Activated T-helper 1 cell treated with Interleukin-2 at 50 U/mL for 16 hours (primary cell): ENCODE data around the gene SLC66A3.
"Not testable (repeated sequence)": the region's sequence is repeated elsewhere in the genome, so short reads cannot be mapped to it uniquely, and the experiment has no call there.

Experiments used
- DNase-seq: peaks from one replicate; pipeline ENCODE4 v3.0.0-alpha.2; 2020; ENCODE audit warnings: low read depth

The SLC66A3 gene

DNA sequence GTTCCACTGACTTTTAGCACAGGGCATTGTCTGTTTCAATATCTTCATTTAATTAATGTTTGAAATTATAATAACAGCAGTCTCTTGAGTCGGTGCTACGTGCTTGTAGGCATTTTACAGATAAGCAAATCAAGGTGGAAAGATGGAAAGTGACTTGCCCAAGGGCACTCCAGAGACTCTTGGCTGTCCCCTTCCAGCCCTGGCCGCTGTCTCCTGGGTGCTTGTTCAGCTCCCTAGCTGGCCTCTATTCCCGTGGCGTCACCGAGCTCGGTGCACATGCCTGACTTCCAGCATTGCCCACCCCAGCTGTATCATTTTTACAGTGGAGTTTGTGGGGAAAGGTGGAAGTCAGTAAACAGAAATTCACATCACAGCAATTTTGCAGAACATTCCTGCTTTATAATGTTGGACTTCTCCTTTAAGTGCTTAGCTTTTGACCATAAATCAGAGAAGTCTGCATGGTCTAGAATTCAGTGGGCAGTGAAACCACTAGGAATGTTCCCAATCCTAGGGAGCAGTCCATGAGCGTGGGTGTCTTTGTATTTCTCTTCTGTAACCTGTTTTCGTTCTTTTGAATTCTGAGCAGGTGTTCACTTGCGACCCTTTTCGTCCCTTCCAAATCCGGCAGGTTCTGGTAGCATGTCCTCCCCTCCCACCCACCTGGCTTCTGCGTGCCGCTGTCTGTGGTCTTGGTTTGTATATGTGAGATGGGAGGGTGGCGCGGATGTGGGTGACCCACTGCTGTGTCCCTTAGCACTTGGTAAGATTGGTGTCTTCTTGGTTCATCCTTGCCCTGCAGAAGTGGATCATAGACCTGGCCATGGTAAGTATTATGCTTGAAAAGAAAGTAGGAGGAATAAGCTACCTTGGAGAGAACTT lies 8.4 kb downstream of the SLC66A3 start:
- DNase-seq: no peak

DNA sequence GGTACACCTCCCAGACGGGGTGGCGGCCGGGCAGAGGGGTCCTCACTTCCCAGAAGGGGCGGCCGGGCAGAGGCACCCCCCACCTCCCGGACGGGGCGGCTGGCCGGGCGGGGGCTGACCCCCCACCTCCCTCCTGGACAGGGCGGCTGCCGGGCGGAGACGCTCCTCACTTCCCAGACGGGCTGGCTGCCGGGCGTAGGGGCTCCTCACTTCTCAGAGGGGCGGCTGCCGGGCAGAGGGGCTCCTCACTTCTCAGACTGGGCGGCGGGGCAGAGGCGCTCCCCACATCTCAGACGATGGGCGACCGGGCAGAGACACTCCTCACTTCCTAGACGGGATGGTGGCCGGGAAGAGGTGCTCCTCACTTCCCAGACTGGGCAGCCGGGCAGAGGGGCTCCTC lies 9.8 kb downstream of the SLC66A3 start:
- DNase-seq: not testable (repeated sequence)

DNA sequence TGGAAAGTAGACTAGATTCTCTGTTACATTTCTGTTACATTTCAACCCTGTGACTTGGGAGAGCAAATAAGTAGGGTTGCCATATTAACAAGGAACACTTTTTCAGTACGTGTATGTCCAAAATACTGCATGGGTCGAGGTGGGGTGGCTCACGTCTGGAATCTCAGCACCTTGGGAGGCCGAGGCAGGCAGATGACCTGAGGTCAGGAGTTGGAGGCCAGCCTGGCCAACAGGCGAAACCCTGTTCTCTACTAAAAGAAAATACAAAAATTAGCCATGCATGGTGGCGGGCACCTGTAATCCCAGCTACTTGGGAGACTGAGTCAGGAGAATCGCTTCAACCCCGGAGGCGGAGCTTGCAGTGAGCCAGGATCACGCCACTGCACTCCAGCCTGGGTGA lies 11.2 kb downstream of the SLC66A3 start:
- no peak for DNase-seq

DNA sequence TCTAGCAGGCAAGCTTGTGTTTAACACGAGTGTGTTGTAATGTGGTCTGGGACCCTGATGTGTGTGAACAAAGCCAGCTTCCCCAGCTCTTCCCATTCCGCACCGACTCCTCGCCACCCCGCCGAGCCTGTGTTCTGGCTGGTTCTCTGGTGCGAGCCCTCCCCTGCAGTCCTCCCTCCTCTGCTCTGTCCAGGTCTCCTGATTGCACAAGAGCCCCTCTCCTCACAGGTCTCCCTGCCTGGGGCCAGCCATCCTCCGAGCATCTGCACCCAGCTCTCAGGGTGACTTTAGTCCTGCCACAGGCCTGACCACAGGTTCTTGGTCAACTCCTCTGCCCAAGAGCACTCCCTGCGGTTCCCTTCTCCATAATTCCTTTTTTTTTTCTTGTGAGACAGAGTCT lies 13.2 kb downstream of the SLC66A3 start:
- DNase-seq: no peak

DNA sequence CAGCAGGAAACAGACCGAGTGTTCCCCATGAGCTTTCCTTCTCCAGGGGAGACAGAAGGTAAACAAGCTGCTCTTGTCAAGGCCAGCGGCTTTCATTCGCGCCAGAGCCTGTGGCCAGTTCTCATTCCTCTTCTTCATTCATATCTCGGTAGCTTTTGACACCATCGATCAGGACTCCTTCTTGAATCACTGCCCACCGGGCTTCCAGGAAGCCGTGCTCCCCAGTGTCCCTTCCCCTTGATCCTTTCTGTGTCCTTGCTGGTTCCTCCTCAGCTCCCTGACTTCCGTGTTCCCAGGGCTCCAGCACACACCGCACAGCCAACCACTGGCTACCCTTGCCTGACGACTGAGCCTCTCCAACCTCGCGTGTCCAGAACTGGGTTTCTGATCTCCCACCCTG lies 14.1 kb downstream of the SLC66A3 start:
- no peak for DNase-seq

DNA sequence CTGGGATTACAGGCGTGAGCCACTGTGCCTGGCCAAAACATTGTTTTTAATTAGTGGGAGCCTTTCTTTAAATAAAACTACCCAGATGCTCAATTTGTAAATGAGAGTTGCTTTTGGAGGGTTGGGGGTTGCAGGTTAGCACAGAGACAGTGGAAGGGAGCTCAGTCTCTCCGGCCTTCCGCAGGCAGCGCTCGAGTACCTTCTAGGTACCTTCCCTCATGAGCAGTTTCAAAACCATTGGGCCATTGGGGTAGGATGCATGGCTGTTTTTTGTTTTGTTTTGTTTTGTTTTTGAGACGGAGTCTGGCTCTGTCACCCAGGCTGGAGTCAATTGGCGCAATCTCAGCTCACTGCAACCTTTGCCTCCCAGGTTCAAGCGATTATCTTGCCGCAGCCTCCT lies 19.0 kb downstream of the SLC66A3 start:
- DNase-seq: no peak

DNA sequence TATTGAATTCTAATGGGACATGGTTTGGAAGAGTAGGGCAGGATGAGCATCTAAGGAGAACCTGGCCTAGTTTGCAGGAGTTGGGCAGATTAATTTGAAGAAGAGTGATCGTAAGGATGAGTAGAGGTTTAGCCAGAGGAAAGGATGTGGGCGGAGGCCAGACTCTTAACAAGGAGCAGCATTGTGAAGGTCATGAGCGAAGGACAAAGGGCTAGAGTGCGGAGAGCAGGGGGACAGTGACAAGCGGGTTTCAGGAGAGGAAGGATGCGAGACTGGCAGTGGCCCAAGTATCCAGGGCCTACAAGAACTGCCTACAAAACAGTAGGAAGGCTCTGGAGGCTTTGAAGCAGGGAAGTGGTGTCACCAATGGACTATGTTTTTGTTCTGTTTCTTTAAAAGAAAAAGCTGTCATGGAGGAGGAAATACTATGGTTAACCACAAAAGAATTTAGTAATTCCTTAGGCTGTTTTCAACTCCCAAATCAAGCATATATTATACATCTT lies 20.1 kb downstream of the SLC66A3 start:
- DNase-seq: no peak

DNA sequence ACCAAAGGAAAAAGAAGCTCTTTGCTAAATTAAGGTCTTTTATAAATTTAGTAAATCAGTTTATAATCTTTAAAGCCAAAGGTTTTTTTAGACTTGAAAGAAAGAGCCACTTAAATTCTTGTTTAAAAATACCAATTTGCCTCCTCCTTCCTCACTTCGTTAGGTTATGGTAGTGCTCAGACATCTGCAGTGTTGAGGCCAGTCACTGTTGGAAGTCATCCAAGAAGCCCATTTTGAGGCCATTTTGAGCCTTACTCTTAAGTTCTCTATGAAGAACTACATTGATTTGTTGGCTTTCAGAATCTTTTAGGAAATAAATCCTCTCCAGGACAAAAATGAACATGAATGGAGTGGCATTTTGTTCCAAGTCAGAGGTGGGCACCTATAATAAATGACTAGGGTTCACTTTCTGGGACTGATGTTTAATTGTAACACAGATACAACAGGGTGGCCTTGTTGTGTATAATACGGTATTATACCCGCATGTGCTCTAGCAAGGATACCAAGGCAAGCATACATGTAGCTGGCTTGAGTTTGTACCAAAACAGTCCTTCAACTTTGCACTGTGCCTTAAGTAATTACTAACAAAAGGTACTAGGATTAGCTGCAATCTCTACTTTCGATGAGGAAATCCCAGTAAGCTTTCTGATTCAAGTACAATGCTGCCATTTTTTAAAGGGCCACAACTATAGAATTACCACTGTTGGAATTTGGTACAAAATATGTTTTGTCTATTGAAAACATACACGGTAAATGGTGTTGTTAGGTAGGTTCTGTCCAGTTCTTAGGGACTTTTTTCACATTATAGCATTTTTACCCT lies 22.8 kb downstream of the SLC66A3 start:
- DNase-seq: no peak

DNA sequence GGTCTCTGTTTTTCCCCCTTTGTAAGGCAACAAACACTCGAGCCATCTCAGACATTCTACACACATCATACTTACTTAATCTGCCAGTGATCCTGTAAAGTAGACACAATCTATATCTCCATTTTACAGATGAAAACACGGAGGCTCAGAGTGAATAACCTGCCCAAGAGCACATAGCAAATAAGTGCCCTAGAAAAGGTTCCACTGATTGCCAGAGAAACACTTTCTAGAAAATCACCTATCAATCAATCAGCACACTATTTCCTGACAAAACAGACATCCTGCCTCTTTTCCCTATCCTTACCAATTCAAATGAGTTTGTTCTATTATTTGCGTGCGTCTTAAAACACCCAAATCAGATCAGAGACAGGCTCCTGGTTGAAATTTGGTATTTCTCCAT lies 23.9 kb downstream of the SLC66A3 start:
- no peak for DNase-seq

DNA sequence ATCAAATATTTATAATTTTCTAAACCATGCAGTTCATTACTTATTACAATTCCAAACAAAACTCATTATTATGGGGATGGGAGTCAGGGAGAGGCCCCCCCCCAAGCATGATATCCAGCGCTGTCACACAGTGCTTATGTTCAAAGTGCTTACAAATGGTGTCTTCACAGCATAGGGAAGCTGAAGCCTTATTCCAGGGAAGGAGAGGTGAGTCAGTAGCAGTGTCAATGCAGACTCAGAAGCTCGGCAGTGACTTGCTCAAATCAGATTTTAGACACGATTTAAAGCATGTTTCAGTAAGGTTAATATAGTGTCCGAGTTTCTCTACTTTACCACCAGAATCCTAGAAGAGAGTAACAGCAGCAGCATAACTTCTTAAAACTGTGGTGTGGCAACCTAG lies 24.6 kb downstream of the SLC66A3 start:
- no peak for DNase-seq

DNA sequence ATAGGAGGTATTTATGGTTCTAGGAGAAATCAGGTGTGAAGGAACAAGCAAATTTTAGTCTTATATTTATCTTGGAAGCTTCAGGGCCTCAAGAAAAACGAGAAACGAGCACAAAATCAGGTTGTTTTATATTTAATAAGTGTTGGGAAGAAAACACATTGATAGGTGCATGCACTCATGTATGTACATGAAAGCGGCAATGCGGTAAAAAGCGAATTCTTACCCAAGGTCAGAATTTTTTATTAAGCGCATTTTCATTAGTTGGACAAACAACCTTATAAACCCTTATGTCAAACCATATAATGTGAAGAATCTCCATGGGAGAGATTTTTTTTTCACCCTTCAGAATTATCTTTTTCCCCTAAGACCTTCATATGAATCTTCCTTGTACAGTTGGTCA lies 25.4 kb downstream of the SLC66A3 start:
- DNase-seq: no peak

DNA sequence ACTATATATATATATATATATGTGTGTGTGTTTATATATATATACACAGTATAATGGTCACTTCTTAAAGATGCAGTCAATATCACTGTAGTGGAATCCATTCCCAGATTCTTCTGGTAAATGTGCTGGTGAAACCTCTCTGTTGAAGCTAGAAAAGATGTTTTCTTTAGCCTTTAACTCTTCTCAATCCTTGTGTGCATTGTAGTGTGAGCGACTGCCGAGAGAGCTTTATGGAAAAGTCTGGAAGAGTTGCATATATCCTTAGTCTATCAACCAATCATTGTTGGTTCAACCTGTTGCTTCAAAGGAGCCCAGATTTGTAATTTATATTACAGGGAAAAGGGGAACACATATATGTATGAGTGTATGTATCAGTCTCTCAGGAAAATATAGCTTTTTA lies 27.7 kb downstream of the SLC66A3 start:
- no peak for DNase-seq

DNA sequence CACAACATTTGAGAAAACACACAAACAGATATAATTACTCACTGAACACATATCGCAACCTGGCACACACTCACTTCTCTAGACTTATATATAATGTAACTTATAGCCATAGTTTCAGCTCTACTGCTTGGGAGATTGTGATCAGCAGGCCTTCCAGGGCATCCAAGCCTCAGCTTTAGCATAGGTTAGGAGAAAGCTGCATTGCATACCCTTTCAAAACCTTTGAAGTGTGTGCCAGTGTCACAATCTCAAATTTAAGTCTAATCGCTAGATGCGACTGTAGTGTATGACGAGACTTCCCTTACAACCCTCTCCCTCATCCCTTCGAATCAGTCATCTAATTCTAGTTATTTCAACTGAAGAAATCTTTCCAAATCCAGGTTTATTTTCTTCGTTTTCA lies 30.9 kb downstream of the SLC66A3 start:
- DNase-seq: no peak

DNA sequence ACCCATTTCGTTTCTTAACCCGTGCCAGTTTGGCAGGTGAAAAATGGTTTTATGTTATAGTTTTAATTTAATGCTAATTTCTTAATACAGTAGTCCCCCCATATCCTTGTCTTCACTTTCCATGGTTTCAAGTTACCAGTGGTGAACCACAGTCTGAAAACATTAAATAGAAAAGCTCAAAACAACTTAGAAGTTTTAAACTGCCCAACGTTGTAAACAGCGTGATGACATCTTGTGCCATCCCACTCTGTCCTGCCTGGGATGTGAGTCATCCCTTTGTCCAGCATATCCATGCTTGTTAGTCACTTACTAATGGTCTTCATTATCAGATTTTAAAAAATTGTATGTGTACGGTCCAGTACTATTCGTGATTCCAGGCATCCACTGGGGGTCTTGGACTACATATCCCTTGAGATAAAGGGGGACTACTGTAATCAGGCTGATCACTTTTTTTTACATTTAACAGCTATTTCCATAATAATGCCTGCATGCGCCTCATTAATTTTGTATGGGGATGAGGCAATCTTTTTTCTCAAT lies 31.9 kb downstream of the SLC66A3 start:
- DNase-seq: no peak

DNA sequence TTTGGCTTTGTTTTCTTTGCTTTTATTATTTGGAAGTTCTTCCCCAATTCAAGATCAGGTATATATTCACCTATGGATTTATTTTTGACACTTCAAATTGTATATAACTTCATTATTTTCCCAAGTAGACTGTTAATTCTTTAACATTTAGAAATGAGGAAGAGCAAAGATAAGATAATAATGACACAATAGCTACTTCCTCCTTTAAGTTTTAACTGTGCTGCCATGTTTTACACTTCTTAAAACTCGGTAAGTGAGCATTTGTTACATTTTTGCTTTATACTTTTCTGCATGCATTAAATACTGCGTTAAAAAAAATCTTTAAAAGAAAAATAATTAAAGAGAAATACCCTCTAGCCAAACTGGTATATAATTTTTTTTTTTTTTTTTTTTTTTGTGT lies 32.5 kb downstream of the SLC66A3 start:
- DNase-seq: no peak

DNA sequence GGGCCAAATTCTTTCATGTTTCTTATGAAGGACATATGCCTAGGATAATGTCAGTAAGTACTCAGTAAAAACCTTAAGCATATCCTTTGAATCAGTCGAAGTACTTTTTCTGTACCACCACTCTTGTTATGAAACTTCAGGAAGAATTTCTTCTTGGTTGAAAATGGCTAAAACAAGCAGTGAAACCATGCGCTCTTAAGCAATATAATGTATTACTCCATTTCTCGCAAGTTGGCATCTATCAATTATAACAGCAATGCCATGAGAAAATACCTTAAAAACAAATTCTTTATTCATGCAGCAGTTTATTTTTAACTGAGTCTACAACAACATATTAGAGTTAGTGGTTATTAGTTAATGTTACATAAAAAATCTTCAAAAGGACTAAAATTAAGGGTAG lies 41.0 kb downstream of the SLC66A3 start:
- DNase-seq: no peak

DNA sequence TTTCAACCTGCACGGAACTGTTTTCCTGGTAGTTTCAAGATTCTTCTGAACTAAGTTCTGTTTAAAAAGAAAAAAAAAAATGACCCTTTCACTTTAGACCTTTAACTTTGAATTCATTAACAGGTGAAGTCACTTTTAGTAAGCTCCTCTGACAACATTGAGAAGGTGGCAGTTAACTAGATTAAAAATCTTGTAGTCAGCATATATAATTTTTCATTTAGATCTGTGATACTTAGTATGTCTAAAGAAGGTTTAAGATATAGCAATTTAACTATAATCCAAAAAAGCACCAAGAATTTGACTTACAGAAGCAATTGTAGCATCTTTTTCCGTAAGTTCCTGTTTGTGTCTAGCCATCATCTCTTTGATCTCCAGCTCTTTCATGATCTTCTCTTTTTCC lies 45.4 kb downstream of the SLC66A3 start:
- no peak for DNase-seq

DNA sequence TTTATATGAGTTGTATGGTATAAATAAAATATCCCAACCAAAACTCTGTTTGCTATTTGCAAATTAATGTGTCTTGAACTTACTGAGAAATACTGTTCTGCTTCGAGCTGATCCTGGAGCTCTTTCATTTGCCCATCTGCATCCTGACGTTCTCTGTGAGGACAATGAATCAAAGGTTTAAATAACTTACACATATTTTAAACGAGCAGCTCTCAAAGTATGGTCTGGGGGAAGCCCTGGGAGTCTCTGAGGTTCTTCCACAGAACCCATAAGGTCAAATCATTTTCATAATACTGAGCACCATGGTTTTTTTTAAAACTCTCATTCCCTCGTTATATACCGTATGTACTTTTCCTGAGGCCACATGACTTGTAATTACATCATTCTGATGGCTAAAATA lies 46.7 kb downstream of the SLC66A3 start:
- DNase-seq: no peak

DNA sequence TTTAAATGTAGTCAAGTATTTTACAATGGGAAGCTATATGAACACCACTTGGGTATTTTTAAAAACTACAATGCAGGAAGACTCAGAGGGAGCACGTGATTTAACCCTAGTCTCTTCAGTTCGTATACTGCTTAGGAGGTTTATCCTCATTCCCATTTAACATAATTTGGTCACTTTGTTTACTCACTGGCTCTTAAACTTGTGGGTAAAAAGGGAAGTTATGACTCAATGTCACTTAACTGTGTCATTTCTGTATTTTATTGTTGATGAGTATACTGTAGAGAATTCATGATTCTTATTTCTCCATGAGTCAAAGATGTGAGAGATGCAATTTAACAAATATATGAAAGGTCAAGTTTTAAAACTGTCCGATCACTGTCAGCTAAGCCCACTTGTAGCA lies 48.2 kb downstream of the SLC66A3 start:
- DNase-seq: no peak

DNA sequence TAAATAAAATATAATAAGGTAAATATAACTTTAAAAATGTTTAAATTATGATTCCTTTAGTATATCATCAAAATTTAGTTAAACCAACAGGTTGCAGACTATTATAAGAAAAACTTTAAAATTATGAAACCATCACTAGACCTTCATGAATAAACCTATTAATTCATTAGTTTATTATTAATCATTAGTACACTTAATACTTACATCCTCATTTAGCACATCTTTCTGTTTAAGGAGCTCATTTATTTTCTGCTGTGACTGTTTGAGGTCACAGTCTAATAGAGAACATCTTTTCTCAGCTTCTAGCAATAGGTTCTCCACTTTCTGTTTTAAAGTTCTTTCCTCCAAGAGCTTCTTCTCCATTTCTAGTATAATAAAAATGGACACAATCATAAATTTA lies 52.8 kb downstream of the SLC66A3 start:
- DNase-seq: no peak

DNA sequence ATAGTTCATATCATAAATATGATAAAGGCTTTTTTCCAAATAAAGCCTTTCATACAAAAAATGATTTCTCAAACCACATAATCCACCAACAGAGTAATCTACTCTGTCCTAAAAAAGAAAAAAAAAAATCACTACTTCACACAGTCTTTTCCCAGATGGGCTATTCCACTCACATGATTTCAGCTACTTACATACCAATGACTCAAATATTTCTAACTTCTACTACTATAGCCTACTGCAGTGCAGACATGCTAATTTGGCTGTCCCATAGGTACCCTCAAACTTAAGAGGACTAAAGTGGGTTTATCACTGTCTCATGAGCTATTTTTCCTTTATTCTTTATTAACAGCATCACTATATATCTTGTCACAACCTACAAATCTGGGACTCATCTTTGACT lies 57.4 kb downstream of the SLC66A3 start:
- DNase-seq: no peak

DNA sequence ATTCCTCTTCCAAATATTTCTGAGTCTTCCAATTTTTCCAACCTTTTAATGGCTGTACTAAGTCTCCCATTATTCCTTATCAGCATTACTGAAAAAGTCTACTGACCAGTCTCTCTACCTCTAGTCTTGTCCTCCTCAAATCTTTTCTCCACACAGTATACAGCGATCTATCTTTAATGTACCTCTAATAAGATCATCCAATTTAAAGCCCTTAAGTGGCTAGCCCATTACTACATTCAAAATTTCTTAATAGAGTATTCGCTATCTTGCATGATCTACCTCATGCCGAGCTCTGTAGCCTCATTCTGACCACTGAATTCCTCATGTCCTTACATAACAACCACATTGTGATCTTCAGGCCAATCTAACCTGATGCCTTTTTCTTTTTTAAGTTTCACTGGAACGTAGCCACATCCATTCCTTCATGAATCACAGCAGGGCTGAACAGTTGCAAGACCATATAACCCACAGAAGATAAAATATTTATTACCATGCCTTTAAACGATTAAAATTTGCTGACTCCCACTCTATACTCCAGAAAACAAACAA lies 57.9 kb downstream of the SLC66A3 start:
- no peak for DNase-seq

DNA sequence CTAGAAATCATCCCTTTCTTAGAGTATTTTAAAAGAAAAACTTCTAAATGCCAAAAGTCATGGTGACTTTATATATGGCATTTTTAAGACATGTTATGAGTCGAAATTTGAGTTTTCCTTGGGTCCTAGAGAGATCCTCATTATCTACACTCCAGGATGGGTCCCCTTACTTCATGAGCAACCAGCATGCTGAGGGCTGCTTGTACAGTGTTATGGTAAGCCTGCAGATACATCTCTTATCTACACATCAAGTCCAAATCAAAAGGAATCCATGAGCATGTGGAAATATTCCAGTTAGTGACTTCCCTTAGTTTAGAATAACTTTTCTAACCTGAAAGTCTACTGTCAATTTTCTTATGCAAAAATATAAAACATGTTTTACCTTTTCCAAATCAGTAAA lies 58.7 kb downstream of the SLC66A3 start:
- DNase-seq: no peak
